ENCODE results near the gene AQP1.
A peak's percentile ranks its signal among the peaks of the same experiment; 100 is the strongest.

The AQP1 gene

GRCh38 chr7:30906515-30907240, 5.0 kb upstream of the AQP1 start:
- DNase-seq (ENCODE audit: low spot score), result no peak

GRCh38 chr7:30907527-30908267, 4.0 kb upstream of the AQP1 start:
- no peak for DNase-seq (ENCODE audit: low spot score)

- DNase-seq (ENCODE audit: low spot score), result no peak
Measured at GRCh38 chr7:30908681-30909080, 3.0 kb upstream of the AQP1 start.

GRCh38 chr7:30909431-30909830, 2.2 kb upstream of the AQP1 start:
- DNase-seq (ENCODE audit: low spot score), result no peak

- DNase-seq (ENCODE audit: low spot score), result no peak
Measured at GRCh38 chr7:30910411-30911073, 1.1 kb upstream of the AQP1 start.

- no peak for DNase-seq (ENCODE audit: low spot score)
Measured at GRCh38 chr7:30911133-30911532, 520 bp upstream of the AQP1 start.

GRCh38 chr7:30912021-30912730, 523 bp downstream of the AQP1 start:
- DNase-seq (ENCODE audit: low spot score), result no peak

GRCh38 chr7:30912731-30912985, 1.0 kb downstream of the AQP1 start:
- no peak for DNase-seq (ENCODE audit: low spot score)

- DNase-seq (ENCODE audit: low spot score), result no peak
Measured at GRCh38 chr7:30912986-30913811, 1.5 kb downstream of the AQP1 start.

GRCh38 chr7:30913821-30914515, 2.3 kb downstream of the AQP1 start:
- DNase-seq (ENCODE audit: low spot score), result no peak

- DNase-seq (ENCODE audit: low spot score), result peak; percentile 72
Measured at GRCh38 chr7:30914596-30914995, 2.9 kb downstream of the AQP1 start.

- no peak for DNase-seq (ENCODE audit: low spot score)
Measured at GRCh38 chr7:30915005-30915601, 3.5 kb downstream of the AQP1 start.

- no peak for DNase-seq (ENCODE audit: low spot score)
Measured at GRCh38 chr7:30915751-30916150, 4.1 kb downstream of the AQP1 start.

GRCh38 chr7:30916255-30916654, 4.6 kb downstream of the AQP1 start:
- DNase-seq (ENCODE audit: low spot score), result no peak

GRCh38 chr7:30916767-30917166, 5.1 kb downstream of the AQP1 start:
- DNase-seq (ENCODE audit: low spot score), result no peak

GRCh38 chr7:30917216-30917893, 5.7 kb downstream of the AQP1 start:
- no peak for DNase-seq (ENCODE audit: low spot score)

GRCh38 chr7:30918676-30919075, 7.0 kb downstream of the AQP1 start:
- DNase-seq (ENCODE audit: low spot score), result no peak

GRCh38 chr7:30920021-30920583, 8.4 kb downstream of the AQP1 start:
- no peak for DNase-seq (ENCODE audit: low spot score)

GRCh38 chr7:30920584-30921539, 9.2 kb downstream of the AQP1 start:
- DNase-seq (ENCODE audit: low spot score), result peak; percentile 79

Measured in kidney capillary endothelial cell (primary cell).